Heart left ventricle (tissue), 16 donors: ENCODE results near the gene CEP112. TPM values are rescaled to one million over a fixed set of nuclear protein-coding genes. Genes with fewer than 3 reads are reported as not detected.

ENCODE experiments used
- ATAC-seq, 4 donors: fragments of 200-7000 bp; cut with Tn5 transposase; one replicate each; pipeline ENCODE4 v1.9.1; 2020 to 2022; ENCODE audit warnings: moderate library complexity in 4 of 4, mild to moderate bottlenecking in 3 of 4, moderate number of reproducible peaks in 1 of 4
- DNase-seq, 5 donors: peaks; one replicate each; pipeline ENCODE4 v3.0.0-alpha.2; 2020
- H3K27ac ChIP-seq, 12 donors: fragments of 200-600 bp; sonication (generic) in 4 of 12; one replicate each; pipeline versions ENCODE4 v1.5.0 to v1.8.0; 2016 to 2022; ENCODE audit warnings: mild to moderate bottlenecking in 2 of 12
- H3K27me3 ChIP-seq, 9 donors: fragments of 200-600 bp; sonication (generic) in 2 of 9; one replicate each; pipeline versions ENCODE4 v1.5.1 to v1.8.0; 2016 to 2022; ENCODE audit warnings: mild to moderate bottlenecking in 3 of 9
- H3K36me3 ChIP-seq, 9 donors: fragments of 200-600 bp; sonication (generic) in 2 of 9; one replicate each; pipeline versions ENCODE4 v1.5.0 to v1.8.0; 2018 to 2022; ENCODE audit warnings: mild to moderate bottlenecking in 2 of 9
- H3K4me1 ChIP-seq, 12 donors: fragments of 200-600 bp; sonication (generic) in 4 of 12; one replicate each; pipeline versions ENCODE4 v1.5.0 to v1.8.0; 2016 to 2022; ENCODE audit warnings: mild to moderate bottlenecking in 3 of 12
- H3K4me3 ChIP-seq, 12 donors: fragments of 200-600 bp; sonication (generic) in 4 of 12; one replicate each; pipeline versions ENCODE4 v1.5.0 to v1.8.0; 2017 to 2022; ENCODE audit warnings: mild to moderate bottlenecking in 9 of 12, moderate library complexity in 4 of 12
- H3K9me3 ChIP-seq, 12 donors: fragments of 200-600 bp; sonication (generic) in 4 of 12; one replicate each; pipeline versions ENCODE4 v1.5.0 to v1.8.0; 2016 to 2022; ENCODE audit warnings: mild to moderate bottlenecking in 1 of 12
- POLR2A ChIP-seq, 2 donors: fragments of 450-650 bp; IDR thresholded peaks; one replicate each; pipeline ENCODE4 v1.6.1; 2017; ENCODE audit warnings: antibody characterized with exemption in 2 of 2, mild to moderate bottlenecking in 2 of 2, moderate library complexity in 2 of 2
- WGBS, 4 donors: extraction: QIAGEN DNeasy Blood & Tissue Kit in 2 of 4; methylation state at CpG; one replicate each; pipeline versions ENCODE4 v1.1.5 to v1.1.7; 2013 to 2018; 5-methylcytosine and 5-hydroxymethylcytosine counted together
- intact Hi-C, 10 donors: fragments of 100-400 bp; cut with DNase I; formaldehyde crosslinking; loops; one replicate each; pipeline versions ENCODE4 v1.11.1 to v1.14.2; 2022
- polyA plus RNA-seq, 2 donors: library from polyadenylated mRNA; stranded (reverse); fragments of 200-250 nt; gene quantifications; one replicate each; pipeline ENCODE4 v1.2.3, GENCODE V29; 2013
- total RNA-seq, 9 donors: library from RNA; depleted of rRNA in 2 of 9; stranded (reverse); fragments of >200 nt in 2 of 9; fragmentation: NEBNext Ultra II Directional in 3 of 9; extraction: Animal tissue kit (Norgen Biotek cat#: 25700) in 3 of 9; gene quantifications; one replicate each; pipeline versions ENCODE4 v1.1.0 to v1.2.4, GENCODE V29; 2016 to 2023
- TF ChIP-seq, protein P1 (sequence below), 12 donors: fragments of 200-600 bp; sonication (generic) in 4 of 12; IDR thresholded peaks; one replicate each; pipeline versions ENCODE4 v1.5.0 to v1.8.0; 2018 to 2022; ENCODE audit warnings: antibody characterized with exemption in 12 of 12, mild to moderate bottlenecking in 5 of 12
- donor health status: ischemic (EF 13 %, LVEDD 7.1; RV severe dilation, severe dysfunction).
- donor health status: healthy with polysubstance abuse.
- donor health status: DM: no; HTN: yes; CAD: no.
- donor health status: DM: no; HTN: no; CAD: no.
- donor health status: ischemic (EF 25% LVEDD 6.9; RV normal size, moderate dysfunction).
- donor health status: ischemic (EF 25% LVEDD 5.7; RV mildly dilated, moderate dysfunction).
- donor health status: healthy.
- donor health status: DM: yes; HTN: yes; CAD: no.
- donor health status: ischemic (EF 35%, LVEDD 5.7; RV mildly dilated, moderate dysfunction).
- donor health status: nonischemic (EF 11% LVEDD 7.7; RV severe dilation, severe dysfunction).
- donor health status: DM: yes; HTN: yes; CAD: no.
- donor health status: PGD.
- donor health status: ischemic (EF 29% LVEDD 5.4; RV normal size, mild dysfunction).
- donor health status: nonischemic (EF 23%, LVEDD 6.1; RV moderate dilation, normal function).

Gene CEP112
- total and polyA plus RNA-seq, 11 donors, result 5.5 to 28.3 (median 14.3) TPM

DNA sequence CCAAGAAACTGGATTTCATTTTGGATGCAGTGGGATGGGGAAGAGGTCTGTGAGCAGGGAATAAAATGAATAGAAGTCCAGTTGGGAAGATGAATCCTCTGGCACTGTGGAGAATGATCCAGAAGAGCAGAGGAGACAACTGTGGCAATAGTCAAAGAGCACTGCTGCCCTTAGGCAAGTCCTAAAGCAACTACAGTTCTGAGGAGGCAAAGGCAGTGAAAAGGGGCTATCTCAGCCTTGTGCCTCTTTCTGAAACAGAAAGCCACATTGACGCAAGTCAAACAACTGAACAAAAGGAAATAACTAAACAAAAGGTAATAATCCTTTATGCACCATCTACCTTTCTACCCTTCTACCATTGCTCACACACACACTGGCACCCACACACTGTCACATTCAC lies 392.5 kb downstream of the CEP112 start:
- DNase-seq (no peak), ATAC-seq (no peak)
- no peaks in the 10 kb centered on the region for H3K36me3 ChIP-seq
- no peak overlapping the region for H3K4me3 ChIP-seq
- H3K9me3 ChIP-seq, result peaks cover 0 to 22% (median 10%) of the 10 kb centered on the region in 12 donors
- no peaks in the 10 kb centered on the region for H3K27me3 ChIP-seq
- 93 to 100% (median 95%) methylated on average over 1 of the region's 1 CpG for WGBS, 4 donors
- no peaks in the 10 kb centered on the region for H3K4me1 ChIP-seq
- TF ChIP-seq, protein P1, sequence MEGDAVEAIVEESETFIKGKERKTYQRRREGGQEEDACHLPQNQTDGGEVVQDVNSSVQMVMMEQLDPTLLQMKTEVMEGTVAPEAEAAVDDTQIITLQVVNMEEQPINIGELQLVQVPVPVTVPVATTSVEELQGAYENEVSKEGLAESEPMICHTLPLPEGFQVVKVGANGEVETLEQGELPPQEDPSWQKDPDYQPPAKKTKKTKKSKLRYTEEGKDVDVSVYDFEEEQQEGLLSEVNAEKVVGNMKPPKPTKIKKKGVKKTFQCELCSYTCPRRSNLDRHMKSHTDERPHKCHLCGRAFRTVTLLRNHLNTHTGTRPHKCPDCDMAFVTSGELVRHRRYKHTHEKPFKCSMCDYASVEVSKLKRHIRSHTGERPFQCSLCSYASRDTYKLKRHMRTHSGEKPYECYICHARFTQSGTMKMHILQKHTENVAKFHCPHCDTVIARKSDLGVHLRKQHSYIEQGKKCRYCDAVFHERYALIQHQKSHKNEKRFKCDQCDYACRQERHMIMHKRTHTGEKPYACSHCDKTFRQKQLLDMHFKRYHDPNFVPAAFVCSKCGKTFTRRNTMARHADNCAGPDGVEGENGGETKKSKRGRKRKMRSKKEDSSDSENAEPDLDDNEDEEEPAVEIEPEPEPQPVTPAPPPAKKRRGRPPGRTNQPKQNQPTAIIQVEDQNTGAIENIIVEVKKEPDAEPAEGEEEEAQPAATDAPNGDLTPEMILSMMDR (IDR thresholded peaks at IDR 0.05), result no peak
- TF ChIP-seq POLR2A (IDR thresholded peaks at IDR 0.05), result no peak
- no peak overlapping the region for H3K27ac ChIP-seq
- intact Hi-C loops, result loop anchor here in 3 of 10 donors (5.0 to 10.0 kb wide), 2 partner anchors 342 to 345 kb away; no protein-coding TSS in a partner anchor

DNA sequence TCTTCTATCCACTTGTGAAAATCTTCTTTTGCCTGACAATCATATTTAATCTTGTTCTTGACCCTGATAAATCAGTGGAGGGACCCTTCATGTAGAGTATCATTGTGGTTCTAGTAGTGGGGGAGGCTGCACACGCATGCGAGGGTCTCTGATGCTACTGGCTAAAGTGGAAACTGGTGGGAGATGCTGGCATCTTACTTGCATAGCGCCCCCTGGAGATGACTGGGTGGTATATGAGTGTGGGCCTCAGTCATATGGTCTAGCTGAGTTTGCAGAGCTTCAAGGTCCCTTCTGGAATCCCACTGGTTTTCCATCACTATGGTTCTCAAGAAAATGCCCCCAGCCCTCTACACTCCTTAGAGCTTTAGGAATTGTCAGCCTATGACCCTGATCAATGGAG lies 394.1 kb downstream of the CEP112 start:
- Histone ChIP-seq H3K4me1 (no peaks in the 10 kb centered on the region), H3K27me3 (no peaks in the 10 kb centered on the region), H3K9me3 (peaks cover 0 to 22% (median 10%) of the 10 kb centered on the region in 12 donors), H3K27ac (no peak overlapping the region), H3K4me3 (no peak overlapping the region), H3K36me3 (no peaks in the 10 kb centered on the region)
- WGBS, 4 donors, result 60 to 71% (median 64%) methylated on average over 3 of the region's 3 CpGs
- DNase-seq (no peak), ATAC-seq (no peak)
- TF ChIP-seq POLR2A (IDR thresholded peaks at IDR 0.05), result no peak
- TF ChIP-seq, protein P1 (IDR thresholded peaks at IDR 0.05), result peak in 4 of 12 donors; percentile 20 to 30 (median 26)
- intact Hi-C loops, result loop anchor here in 3 of 10 donors (5.0 to 10.0 kb wide), 2 partner anchors 341 to 343 kb away; no protein-coding TSS in a partner anchor

DNA sequence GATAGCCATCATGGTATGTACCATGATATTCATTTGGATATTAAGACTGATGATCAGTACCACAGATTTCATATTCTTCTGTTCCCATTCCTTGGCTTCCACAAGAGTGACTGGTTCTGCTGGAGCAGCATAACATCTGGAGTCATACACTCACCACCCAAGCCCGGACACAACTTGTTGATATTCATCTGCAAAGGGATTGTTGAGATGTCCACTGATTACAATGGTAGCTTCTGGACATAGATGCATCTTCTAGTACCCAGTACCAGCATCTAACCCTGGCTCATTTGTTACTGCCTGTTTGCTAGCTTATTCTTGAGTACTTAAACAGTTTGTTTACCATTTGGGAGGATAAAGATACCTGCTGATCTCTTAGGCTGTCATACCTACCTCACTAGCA lies 394.8 kb downstream of the CEP112 start:
- 89 to 96% (median 94%) methylated on average over 1 of the region's 1 CpG for WGBS, 4 donors
- Histone ChIP-seq H3K4me3 (no peak overlapping the region), H3K36me3 (no peaks in the 10 kb centered on the region), H3K27me3 (no peaks in the 10 kb centered on the region), H3K9me3 (peaks cover 0 to 15% (median 8%) of the 10 kb centered on the region in 12 donors), H3K27ac (no peak overlapping the region), H3K4me1 (no peaks in the 10 kb centered on the region)
- intact Hi-C loops, result loop anchor here in 3 of 10 donors (5.0 to 10.0 kb wide), 2 partner anchors 340 to 342 kb away; no protein-coding TSS in a partner anchor
- no peak for DNase-seq
- no peak for ATAC-seq
- TF ChIP-seq, protein P1 (IDR thresholded peaks at IDR 0.05), result no peak
- no peak for TF ChIP-seq POLR2A (IDR thresholded peaks at IDR 0.05)

DNA sequence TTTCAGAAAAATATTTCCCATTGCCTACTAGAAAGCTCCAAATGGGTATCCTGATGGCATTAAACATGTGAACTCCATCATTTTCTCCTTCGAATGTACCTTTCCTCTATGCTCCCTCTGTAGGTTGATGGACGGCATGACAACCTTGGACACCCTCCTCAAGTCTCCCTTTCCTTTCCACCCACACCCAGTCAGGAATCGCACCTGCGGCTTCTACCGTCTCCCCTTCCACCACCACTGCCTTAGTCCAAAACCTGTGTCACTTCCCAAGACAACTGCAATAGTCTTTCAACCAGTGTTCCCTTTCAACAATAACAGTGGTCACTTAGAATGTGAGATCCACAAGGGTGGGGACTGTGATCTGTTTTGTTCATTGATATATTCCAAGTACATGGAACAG lies 397.4 kb downstream of the CEP112 start:
- no peaks in the 10 kb centered on the region for H3K4me1 ChIP-seq
- no peak for DNase-seq
- no peaks in the 10 kb centered on the region for H3K9me3 ChIP-seq
- no peak for ATAC-seq
- TF ChIP-seq POLR2A (IDR thresholded peaks at IDR 0.05), result no peak
- TF ChIP-seq, protein P1 (IDR thresholded peaks at IDR 0.05), result peak in 10 of 12 donors; percentile 13 to 48 (median 32)
- H3K36me3 ChIP-seq, result no peaks in the 10 kb centered on the region
- no peaks in the 10 kb centered on the region for H3K27me3 ChIP-seq
- 67 to 72% (median 68%) methylated on average over 5 of the region's 5 CpGs for WGBS, 4 donors
- intact Hi-C loops, result loop anchor here in 3 of 10 donors (5.0 to 10.0 kb wide), 2 partner anchors 337 to 340 kb away; no protein-coding TSS in a partner anchor
- H3K4me3 ChIP-seq, result no peak overlapping the region
- H3K27ac ChIP-seq, result no peak overlapping the region
